ENCODE results near the gene SLC7A6.

SLC7A6 gene

GRCh38 chr16:68264128-68265077 is at the start of gene SLC7A6:
TSS of gene SLC7A6 (plus strand) at chr16:68264526. CDS start at chr16:68274727, 10,201 bp downstream.
- no peak for DNase-seq (ENCODE audit: low read depth)
- H3K4me3 ChIP-seq (ENCODE audit: low read depth, low read length), result peak within 1 kb of the TSS; percentile 90

- no peak for DNase-seq (ENCODE audit: low read depth)
- H3K4me3 ChIP-seq (ENCODE audit: low read depth, low read length), result no peak overlapping the region
Observed at GRCh38 chr16:68214726-68215125, 49.6 kb upstream of the SLC7A6 start.

DNA sequence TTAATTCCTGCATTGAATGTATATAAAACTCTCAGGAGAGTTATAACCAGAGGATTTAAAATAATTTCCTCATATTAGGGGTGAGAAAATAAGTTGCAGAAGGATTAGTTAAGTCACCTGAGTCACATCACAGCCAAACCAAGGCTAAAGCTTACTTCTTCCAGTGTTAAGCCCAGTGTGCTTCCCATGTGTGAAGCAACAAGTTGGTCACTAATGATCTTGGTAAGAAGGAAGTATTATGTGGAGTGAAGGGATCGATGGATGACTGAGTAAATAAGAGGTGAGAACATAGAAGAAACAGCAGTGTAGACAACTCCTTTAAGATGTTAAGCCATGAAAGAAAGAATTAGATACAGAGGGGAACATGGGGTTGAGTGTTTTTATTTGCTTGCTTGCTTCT is 49.0 kb upstream of the SLC7A6 start:
- H3K4me3 ChIP-seq (ENCODE audit: low read depth, low read length), result no peak overlapping the region
- no peak for DNase-seq (ENCODE audit: low read depth)

GRCh38 chr16:68216240-68216639 is 48.1 kb upstream of the SLC7A6 start:
- H3K4me3 ChIP-seq (ENCODE audit: low read depth, low read length), result no peak overlapping the region
- DNase-seq (ENCODE audit: low read depth), result no peak

GRCh38 chr16:68217506-68217905 is 46.8 kb upstream of the SLC7A6 start:
- no peak for DNase-seq (ENCODE audit: low read depth)
- H3K4me3 ChIP-seq (ENCODE audit: low read depth, low read length), result no peak overlapping the region

DNA sequence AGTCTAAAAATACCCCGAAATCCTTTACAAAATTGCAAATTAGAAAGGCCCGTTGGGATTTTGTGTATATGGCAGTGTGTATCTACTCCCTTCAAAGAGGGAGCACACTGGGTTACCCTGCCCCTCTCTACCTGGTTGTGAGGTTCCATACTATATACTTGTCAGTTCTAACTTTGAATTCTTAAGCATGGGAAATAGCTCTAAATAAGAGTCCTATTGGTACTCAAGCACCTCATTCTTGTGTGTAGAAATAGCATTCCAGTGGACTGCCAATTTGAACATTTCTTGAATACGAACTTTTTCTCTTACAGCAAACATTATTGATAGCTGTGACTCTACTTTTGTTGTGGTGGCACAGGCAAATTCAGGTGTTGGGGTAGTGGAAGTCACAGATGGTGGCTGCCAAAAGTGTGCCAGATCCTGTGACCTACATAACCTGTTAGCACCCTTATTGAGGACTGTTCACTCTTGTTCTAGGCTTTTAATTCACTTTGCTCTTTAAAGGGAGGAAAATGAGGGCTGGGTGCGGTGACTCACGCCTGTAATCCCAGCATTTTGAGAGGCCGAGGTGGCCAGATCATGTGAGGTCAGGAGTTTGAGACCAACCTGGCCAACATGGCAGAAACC is 44.5 kb upstream of the SLC7A6 start:
- no peak for DNase-seq (ENCODE audit: low read depth)
- no peak overlapping the region for H3K4me3 ChIP-seq (ENCODE audit: low read depth, low read length)

GRCh38 chr16:68223072-68223471 is 41.3 kb upstream of the SLC7A6 start:
- no peak for DNase-seq (ENCODE audit: low read depth)
- H3K4me3 ChIP-seq (ENCODE audit: low read depth, low read length), result no peak overlapping the region

DNA sequence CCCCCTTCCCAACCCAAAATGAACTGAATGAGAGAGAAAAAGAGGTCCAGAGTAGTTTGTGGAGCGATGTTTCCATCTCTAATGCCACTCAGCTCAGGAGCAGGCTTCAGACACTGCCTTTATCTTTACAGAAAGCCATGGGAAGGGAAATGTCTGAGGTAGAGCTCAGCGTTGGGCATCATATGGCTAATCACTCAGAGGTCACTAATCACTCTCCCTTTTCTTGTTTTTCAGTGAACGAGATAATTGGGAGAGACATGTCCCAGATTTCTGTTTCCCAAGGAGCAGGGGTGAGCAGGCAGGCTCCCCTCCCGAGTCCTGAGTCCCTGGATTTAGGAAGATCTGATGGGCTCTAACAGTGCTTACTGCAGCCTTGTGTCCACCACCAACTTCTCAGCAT is 38.2 kb upstream of the SLC7A6 start:
- H3K4me3 ChIP-seq (ENCODE audit: low read depth, low read length), result no peak overlapping the region
- DNase-seq (ENCODE audit: low read depth), result no peak

DNA sequence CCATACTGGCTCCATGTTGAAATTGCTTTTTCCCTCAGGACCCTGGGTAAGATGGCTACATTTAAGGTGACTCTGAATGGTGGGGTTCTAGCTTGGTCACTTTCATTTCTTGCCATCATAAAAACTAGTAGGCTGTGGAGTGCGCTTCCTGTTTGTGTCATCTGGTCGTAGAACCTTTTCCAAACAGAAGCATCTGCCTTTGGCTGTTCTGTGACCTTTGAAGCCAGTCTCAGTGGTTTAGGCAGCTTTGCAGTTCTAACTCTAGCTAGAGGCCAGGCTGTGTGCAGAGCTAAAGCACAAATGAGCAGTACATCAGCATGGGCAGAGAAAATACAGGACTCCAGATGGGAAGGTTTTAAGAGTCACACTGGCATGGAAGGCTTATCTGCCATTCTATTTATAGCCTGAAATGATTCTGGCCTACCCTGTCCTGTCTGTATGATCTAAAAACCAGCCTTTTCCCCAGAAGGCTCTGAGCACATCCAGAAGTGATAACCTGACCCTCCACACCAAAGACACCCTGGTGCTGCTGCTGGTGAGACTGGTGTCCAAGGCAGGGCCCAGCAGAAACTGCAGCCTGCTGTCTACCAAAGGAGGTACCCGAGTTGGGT is 37.0 kb upstream of the SLC7A6 start:
- DNase-seq (ENCODE audit: low read depth), result no peak
- H3K4me3 ChIP-seq (ENCODE audit: low read depth, low read length), result no peak overlapping the region

- no peak for DNase-seq (ENCODE audit: low read depth)
- H3K4me3 ChIP-seq (ENCODE audit: low read depth, low read length), result no peak overlapping the region
Observed at GRCh38 chr16:68227850-68228553, 36.3 kb upstream of the SLC7A6 start.

GRCh38 chr16:68228652-68229051 is 35.7 kb upstream of the SLC7A6 start:
- no peak for DNase-seq (ENCODE audit: low read depth)
- H3K4me3 ChIP-seq (ENCODE audit: low read depth, low read length), result no peak overlapping the region

DNA sequence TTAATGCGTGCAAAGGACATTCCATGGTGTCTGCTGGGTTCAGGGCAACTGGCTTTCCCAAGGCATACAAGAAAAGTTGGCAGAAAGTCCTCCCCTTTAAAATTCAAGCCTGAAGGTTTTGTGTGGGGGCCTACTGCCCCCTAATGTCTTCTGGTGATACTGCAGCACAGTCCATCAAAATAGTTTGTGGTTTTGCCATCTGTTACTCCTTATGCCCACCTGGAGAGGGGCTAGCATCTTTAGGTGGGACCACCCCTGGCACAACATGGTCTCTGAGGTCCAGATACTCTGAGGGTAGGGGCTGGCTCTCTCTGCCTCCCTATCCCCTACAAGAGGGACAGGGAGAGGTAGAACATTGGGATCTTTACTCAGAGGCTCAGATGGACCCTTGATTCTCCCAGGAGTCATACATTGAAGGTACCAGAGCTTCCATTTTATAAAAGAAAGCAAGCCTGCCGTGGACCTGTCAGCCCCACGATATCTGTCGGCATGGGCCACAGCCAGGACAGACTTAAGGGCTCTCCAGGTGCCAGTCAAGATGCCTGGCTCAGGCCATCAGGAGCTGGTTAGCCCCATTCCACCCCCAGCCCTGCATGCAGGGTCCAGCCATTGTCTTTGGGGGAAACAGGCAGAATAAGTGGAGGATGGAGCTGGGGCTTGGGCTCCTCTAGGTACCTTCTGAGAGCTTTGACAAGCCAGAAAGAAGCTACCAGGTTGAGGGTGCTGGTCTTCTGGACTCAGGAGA is 34.7 kb upstream of the SLC7A6 start:
- DNase-seq (ENCODE audit: low read depth), result peak; percentile 21
- no peak overlapping the region for H3K4me3 ChIP-seq (ENCODE audit: low read depth, low read length)

DNA sequence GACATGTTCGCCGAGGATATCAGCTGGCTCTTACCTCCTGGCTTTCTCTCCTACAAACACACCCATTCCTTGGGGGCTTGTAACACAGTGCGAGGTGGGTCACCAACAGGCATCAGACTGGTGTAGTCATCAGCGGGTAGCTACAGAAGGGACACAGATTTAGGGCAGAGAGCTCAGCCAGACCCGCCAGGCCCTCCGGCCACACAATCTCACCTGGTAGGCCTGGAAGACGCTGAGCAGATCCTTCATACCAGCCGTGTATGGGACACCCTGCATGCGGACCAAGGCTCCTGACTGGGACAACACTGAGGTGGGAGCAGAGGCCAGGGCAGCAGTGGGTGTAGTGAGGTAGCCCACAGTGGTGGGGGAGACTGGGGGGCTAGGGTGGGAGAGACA is 34.2 kb upstream of the SLC7A6 start:
- no peak overlapping the region for H3K4me3 ChIP-seq (ENCODE audit: low read depth, low read length)
- DNase-seq (ENCODE audit: low read depth), result no peak

DNA sequence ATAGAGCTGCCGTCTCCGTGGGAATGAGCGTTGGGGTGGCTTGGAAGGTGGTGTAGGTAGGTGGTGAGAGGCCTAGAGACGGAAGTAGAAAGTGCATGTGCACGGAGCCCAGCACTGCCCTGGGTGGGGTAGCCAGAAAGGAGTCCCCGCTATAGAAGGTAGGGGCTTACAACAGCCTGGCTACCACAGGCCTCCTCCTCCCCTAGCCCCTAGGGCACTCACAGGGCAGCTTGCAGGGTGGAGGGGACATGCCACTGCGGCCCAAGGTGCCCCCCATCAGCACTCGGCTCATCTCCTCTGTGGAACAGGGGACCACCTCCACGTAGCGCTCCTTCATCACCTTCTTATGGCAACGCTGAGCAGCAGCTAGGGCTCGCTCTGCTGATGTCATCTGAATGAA is 33.4 kb upstream of the SLC7A6 start:
- DNase-seq (ENCODE audit: low read depth), result no peak
- H3K4me3 ChIP-seq (ENCODE audit: low read depth, low read length), result no peak overlapping the region

- no peak overlapping the region for H3K4me3 ChIP-seq (ENCODE audit: low read depth, low read length)
- no peak for DNase-seq (ENCODE audit: low read depth)
Observed at GRCh38 chr16:68231384-68232136, 32.8 kb upstream of the SLC7A6 start.

DNA sequence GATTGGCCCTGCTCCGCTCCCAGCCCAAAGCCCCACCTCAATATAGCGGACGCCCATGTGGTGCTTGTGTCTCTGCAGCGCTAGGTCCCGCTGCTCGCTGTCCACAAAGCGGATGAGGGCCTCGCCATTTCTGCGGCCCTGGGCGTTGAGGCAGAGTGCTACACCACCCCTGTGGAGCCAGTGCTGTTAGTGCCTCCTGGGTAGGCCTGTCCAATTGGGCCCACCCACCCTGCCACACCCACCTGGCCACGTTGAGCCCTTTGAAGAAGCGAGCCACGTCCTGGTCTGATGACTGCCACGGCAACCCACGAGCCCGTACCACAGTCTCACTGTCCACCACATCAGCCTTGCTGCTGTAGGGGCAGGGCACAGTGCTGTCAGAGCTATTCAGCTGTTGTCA is 32.0 kb upstream of the SLC7A6 start:
- H3K4me3 ChIP-seq (ENCODE audit: low read depth, low read length), result no peak overlapping the region
- no peak for DNase-seq (ENCODE audit: low read depth)

- no peak for DNase-seq (ENCODE audit: low read depth)
- no peak overlapping the region for H3K4me3 ChIP-seq (ENCODE audit: low read depth, low read length)
Observed at GRCh38 chr16:68233085-68233834, 31.1 kb upstream of the SLC7A6 start.

GRCh38 chr16:68233835-68234187 is 30.5 kb upstream of the SLC7A6 start:
- DNase-seq (ENCODE audit: low read depth), result no peak
- no peak overlapping the region for H3K4me3 ChIP-seq (ENCODE audit: low read depth, low read length)

Measured in skeletal muscle cell (primary cell).